Breast epithelium (tissue), 3 donors: Measurements from ENCODE around the gene FASN.

ENCODE experiments used
- CTCF ChIP-seq, 3 donors: fragments of 450-650 bp; IDR thresholded peaks; one replicate each; pipeline ENCODE4 v1.5.1; 2016 to 2017; ENCODE audit warnings: antibody characterized with exemption in 3 of 3, mild to moderate bottlenecking in 3 of 3, moderate library complexity in 3 of 3
- POLR2A ChIP-seq: fragments of 450-650 bp; IDR thresholded peaks from one replicate; pipeline ENCODE4 v1.6.1; 2016; ENCODE audit warnings: antibody characterized with exemption, mild to moderate bottlenecking, moderate library complexity

- TF ChIP-seq POLR2A (no peak), CTCF (IDR thresholded peaks at IDR 0.05) (no peak)
These were observed 66.6 kb downstream of the FASN start, which contains the start of gene RAC3 for GRCh38 chr17:82031303-82031884.
